Measurements from ENCODE around the gene ARAP1. TPM values are rescaled to one million over a fixed set of nuclear protein-coding genes. Genes with fewer than 3 reads are reported as not detected.
A peak's percentile ranks its signal among the peaks of the same experiment; 100 is the strongest.

ARAP1 gene
- total RNA-seq, 6 experiments from 2014 or later: 32.9 to 76.7 (median 41.2) TPM

DNA sequence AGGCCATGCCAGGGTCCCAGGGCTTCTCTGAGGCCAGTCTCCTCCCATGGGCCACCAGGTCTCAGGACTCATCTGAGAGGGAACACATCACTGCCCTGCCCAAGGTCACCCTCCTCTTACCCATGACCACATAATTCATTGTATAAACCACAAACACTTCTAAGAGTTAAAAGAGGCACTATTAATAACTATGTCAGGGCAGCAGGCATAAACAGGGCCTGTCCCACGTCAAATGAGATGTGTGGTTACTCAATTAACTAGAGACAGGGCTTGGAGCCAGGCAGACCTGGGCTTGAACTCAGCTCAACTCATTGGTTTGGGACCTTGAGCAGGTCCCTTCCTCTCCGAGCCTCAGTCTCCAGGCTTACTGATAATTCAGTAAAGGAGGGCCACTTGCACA lies 33.1 kb downstream of the ARAP1 start:
- no peak for DNase-seq
- H3K27ac ChIP-seq: peak overlapping the region in 2 of 3 donors; percentile 61 to 93

DNA sequence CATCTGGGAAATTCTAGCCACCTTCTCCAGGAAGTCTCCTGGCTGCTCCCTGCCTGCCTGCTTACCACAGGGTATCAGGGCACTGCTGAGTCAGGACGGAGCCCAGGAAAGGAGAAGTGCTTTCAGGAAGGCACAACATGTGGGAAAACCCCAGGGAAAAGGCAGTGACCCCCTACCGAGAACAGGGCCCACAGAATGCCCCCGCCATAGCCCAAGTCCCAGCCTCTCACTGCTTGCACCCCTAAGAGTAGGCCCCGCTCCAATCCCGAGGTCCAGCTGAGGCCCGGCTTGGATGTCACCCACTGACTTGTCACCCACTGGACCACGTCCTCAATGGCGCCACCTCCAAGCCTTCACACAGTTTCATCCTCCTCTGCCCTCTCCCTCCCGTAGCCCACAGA lies 34.1 kb downstream of the ARAP1 start:
- Histone ChIP-seq H3K36me3 (no peaks in the 10 kb centered on the region), H3K4me1 (peaks cover 0 to 35% (median 18%) of the 10 kb centered on the region in 4 donors), H3K27ac (no peak overlapping the region), H3K9me3 (no peaks in the 10 kb centered on the region), H3K27me3 (no peaks in the 10 kb centered on the region), H3K4me3 (no peak overlapping the region)
- 75% methylated on average over 2 of the region's 9 CpGs for WGBS (ENCODE audit: insufficient coverage, low coverage, low lambda C conversion rate, missing lambda C conversion rate)
- intact Hi-C loops (cut with DNase I): no loop called here
- DNase-seq (no peak), ATAC-seq (no peak)
- no peak for TF ChIP-seq POLR2A (IDR thresholded peaks at IDR 0.05)
- TF ChIP-seq, protein P1, sequence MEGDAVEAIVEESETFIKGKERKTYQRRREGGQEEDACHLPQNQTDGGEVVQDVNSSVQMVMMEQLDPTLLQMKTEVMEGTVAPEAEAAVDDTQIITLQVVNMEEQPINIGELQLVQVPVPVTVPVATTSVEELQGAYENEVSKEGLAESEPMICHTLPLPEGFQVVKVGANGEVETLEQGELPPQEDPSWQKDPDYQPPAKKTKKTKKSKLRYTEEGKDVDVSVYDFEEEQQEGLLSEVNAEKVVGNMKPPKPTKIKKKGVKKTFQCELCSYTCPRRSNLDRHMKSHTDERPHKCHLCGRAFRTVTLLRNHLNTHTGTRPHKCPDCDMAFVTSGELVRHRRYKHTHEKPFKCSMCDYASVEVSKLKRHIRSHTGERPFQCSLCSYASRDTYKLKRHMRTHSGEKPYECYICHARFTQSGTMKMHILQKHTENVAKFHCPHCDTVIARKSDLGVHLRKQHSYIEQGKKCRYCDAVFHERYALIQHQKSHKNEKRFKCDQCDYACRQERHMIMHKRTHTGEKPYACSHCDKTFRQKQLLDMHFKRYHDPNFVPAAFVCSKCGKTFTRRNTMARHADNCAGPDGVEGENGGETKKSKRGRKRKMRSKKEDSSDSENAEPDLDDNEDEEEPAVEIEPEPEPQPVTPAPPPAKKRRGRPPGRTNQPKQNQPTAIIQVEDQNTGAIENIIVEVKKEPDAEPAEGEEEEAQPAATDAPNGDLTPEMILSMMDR (IDR thresholded peaks at IDR 0.05): no peak

More for the DNA sequence above, 33.1 kb downstream of the ARAP1 start:
- Histone ChIP-seq H3K4me1 (peaks cover 0 to 45% (median 22%) of the 10 kb centered on the region in 4 donors), H3K9me3 (no peaks in the 10 kb centered on the region), H3K27me3 (no peaks in the 10 kb centered on the region), H3K36me3 (no peaks in the 10 kb centered on the region), H3K4me3 (peak overlapping the region in 1 of 3 donors; percentile 13)
- 0% methylated on average over 1 of the region's 2 CpGs for WGBS (ENCODE audit: insufficient coverage, low coverage, low lambda C conversion rate, missing lambda C conversion rate)
- TF ChIP-seq, protein P1 (IDR thresholded peaks at IDR 0.05): no peak
- TF ChIP-seq POLR2A (IDR thresholded peaks at IDR 0.05): no peak
- ATAC-seq: peak in 2 of 4 donors; percentile 7 to 32
- intact Hi-C loops (cut with DNase I): no loop called here

DNA sequence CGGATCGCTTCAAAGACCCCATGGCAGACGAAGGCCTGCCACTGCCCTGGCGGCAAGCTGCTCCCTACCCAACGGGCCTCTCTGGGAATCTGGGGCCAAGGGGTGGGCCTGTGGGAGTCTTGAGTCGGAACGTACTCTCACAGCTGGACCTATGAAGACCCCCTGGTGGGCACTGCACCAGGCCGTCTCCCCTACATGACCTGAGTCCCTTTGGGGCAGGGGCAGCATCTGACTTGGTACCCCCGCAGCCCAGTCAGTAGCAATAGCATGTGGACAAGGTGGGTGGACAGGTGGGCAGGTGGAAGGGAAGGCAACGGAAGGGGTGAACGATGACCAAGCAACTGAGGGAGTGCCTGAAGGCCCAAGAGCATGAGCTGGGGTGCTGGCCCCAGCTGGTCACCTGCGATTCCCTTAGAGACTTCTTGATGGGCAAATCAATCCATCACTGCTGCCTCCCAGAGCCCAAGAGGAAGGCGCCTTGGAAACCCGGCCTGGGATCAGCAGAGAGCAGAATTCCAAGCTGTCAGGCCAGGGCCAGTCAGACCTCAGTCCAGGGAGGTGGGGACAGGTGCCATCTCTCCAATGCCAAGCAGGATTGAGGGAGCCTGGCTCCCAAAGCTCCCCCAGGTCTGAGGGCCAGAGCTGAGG lies 35.3 kb downstream of the ARAP1 start:
- DNase-seq (no peak), ATAC-seq (no peak)
- intact Hi-C loops (cut with DNase I): no loop called here
- no peak overlapping the region for H3K27ac ChIP-seq
- peaks cover 0 to 28% (median 14%) of the 10 kb centered on the region in 4 donors for H3K4me1 ChIP-seq
- WGBS (ENCODE audit: insufficient coverage, low coverage, low lambda C conversion rate, missing lambda C conversion rate): 90% methylated on average over 2 of the region's 14 CpGs
- H3K27me3 ChIP-seq: no peaks in the 10 kb centered on the region
- peaks cover 0 to 6% (median 1%) of the 10 kb centered on the region in 4 donors for H3K36me3 ChIP-seq
- H3K4me3 ChIP-seq: no peak overlapping the region
- TF ChIP-seq, protein P1 (IDR thresholded peaks at IDR 0.05): no peak
- TF ChIP-seq POLR2A (IDR thresholded peaks at IDR 0.05): no peak
- no peaks in the 10 kb centered on the region for H3K9me3 ChIP-seq

DNA sequence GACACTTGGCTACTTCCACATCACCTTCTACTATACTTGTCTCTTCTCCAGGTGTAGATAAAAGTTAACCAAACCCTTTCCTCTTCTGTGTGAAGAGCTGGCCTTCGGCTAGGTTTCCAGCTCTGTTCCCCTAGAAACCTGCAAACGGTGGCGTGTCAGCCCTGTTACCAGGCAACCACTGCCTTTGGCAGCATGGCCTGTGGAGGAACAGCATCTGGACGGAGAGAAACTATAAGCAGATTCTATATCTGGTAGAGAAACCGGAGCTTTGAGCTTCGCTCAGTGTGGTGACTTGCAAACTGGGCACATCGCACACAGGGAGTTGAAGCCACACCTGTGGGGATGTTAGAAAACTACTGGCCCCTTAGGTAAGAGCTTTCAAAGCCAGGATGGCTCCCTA lies 35.9 kb downstream of the ARAP1 start:
- no peak for ATAC-seq
- intact Hi-C loops (cut with DNase I): no loop called here
- WGBS (ENCODE audit: insufficient coverage, low coverage, low lambda C conversion rate, missing lambda C conversion rate): 70% methylated on average over 6 of the region's 7 CpGs
- H3K27me3 ChIP-seq: no peaks in the 10 kb centered on the region
- H3K9me3 ChIP-seq: no peaks in the 10 kb centered on the region
- peaks cover 0 to 28% (median 14%) of the 10 kb centered on the region in 4 donors for H3K4me1 ChIP-seq
- no peak for DNase-seq
- H3K4me3 ChIP-seq: no peak overlapping the region
- TF ChIP-seq, protein P1 (IDR thresholded peaks at IDR 0.05): no peak
- TF ChIP-seq POLR2A (IDR thresholded peaks at IDR 0.05): no peak
- H3K27ac ChIP-seq: no peak overlapping the region
- H3K36me3 ChIP-seq: peaks cover 0 to 12% (median 3%) of the 10 kb centered on the region in 4 donors
